NCI-H2227 (cell line): Measurements from ENCODE around the gene NNMT.
"Not testable (repeated sequence)": the region's sequence is repeated elsewhere in the genome, so short reads cannot be mapped to it uniquely, and the experiment has no call there.

ENCODE experiments used
- DNase-seq: peaks from one replicate; lab custom pipeline; 2025; ENCODE audit not compliant: unreplicated experiment; lab: John Stamatoyannopoulos, UW

The NNMT gene

DNA sequence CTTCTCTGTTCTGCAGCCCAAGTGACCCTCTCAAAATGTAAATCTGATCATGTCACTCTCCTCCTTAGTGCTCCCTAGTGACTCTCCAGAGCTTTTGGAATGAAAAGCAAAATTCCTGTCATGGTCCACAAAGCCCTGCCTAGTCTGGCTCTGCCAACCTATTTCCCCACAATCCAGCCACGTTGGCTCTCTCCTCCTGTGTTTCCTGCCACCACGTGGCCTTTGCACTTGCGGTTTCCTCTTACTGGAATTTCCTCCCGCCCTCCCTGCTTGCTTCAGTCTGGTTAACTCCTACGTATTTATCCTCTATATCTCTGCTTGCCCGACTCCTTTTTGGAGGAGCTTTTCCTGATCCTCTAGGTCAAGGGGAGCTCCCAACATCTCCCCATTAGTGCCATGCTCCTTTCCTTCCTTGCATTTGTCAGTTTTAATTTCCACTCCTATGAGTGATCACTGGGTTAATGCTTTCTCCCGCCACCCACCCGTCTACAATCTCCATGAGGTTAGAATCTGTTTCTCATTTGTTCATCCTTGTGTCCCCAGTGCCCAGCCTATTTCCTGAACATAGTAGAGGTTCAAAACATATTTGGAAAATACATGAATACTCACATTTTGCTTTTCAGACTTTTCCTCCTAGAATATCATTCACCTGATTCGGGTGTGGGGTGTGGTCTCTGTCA is 11.5 kb downstream of the NNMT start:
- no peak for DNase-seq

DNA sequence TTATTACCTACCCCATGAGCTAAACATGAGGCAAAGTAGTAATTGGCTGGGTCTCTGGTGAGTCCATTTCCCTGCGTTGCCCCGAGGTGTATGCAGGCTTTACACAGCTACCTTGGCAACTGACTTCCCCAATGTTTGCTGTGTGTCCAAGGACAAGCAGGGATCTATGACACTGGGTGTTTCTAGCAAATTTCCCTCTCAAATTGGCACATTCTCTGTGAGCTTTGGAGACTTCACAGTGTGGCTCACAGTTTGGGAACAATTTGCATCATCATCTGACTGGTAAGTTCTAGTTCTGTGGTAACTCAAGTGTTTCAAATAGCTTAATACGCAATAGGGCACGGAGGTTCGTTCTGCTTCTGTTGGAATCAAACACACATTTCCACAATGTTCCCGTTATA is 12.5 kb downstream of the NNMT start:
- no peak for DNase-seq

DNA sequence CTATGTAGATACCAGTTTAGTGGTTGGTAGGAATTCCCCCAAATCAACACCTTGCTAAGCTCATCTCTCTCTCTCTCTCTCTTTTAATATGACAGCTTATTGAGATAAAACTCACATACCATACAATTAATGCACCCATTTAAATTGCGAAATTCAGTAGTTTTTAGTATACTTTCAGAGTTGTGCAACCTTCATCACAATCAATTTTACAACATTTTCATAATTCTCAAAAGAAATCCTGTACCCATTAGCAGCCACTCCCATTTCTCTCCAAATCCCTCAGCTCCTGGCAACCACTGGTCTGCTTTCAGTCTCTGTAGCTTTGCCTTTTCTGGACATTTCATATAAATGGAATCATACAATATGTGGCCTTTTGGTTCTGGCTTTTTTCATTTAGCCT is 13.3 kb downstream of the NNMT start:
- no peak for DNase-seq

DNA sequence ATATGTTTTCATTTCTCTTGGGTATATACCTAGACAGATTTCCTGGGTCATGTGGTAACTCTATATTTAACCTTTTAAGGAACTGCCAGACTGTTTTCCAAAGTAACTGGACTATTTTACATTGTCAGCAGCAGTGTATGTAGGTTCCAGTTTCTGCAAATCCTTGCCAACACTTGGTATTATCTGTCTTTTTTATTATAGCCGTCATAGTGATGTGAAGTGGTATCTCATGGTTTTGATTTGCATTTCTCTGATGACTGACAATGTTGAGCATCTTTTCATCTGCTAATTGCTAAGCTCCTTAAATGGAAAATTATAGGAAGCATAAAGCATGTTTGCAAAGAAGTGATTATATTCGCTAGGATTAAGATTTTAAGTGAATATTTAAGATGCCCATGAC is 13.9 kb downstream of the NNMT start:
- DNase-seq: no peak

DNA sequence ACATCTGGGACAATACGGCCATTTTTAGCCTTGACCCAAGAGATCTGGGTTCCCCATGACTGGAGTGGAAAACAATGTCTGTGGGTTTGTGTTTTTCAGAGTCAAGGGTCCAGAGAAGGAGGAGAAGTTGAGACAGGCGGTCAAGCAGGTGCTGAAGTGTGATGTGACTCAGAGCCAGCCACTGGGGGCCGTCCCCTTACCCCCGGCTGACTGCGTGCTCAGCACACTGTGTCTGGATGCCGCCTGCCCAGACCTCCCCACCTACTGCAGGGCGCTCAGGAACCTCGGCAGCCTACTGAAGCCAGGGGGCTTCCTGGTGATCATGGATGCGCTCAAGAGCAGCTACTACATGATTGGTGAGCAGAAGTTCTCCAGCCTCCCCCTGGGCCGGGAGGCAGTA is 15.7 kb downstream of the NNMT start:
- no peak for DNase-seq

DNA sequence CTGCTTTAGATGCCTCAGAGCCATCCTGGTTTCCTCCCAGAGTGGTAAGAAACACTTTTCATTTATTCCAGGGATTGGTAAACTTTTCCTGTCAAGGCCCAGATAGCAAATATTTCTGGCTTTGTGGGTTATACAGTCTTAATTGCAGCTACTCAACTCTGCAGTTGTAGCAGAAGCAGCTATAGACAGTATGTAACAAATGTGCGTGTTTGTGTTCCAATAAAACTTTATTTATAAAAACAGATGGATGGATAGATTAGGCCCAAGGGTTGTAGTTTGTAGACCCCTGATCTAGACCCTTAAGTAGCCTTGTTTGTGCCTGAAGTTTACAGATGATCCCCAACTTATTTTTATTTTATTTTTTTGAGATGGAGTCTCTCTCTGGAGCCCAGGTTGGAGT is 17.9 kb downstream of the NNMT start:
- DNase-seq: no peak

DNA sequence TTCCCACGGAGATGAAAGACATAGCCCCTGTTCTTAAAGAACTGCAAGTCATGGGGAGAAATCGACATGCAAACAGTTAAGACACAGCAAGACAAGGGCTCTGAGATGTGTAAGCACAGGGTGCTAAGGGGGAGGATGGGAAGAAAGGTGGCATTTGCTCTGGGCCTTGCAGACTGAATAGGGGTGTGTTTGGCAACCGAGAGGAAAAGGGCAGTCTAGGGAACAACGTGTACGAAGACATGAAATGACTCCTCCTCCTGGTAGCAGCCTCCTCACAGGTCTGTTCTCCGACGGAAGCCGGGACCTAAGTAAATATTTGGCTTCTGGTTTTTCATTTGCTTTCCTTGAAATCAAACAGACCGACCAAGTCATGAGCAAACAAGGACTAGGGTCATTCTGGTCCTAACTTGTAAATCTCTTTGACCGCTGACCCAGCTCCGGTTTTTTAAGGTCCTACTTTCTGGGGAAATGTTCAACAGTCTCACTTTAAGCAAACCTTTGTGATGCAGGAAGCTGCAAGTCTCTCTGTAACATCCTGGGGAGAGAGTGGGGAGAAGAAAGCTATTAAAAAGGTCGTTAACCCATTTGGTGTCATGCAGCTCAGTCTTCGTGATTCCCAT is 19.7 kb downstream of the NNMT start:
- peak; percentile 3 for DNase-seq

DNA sequence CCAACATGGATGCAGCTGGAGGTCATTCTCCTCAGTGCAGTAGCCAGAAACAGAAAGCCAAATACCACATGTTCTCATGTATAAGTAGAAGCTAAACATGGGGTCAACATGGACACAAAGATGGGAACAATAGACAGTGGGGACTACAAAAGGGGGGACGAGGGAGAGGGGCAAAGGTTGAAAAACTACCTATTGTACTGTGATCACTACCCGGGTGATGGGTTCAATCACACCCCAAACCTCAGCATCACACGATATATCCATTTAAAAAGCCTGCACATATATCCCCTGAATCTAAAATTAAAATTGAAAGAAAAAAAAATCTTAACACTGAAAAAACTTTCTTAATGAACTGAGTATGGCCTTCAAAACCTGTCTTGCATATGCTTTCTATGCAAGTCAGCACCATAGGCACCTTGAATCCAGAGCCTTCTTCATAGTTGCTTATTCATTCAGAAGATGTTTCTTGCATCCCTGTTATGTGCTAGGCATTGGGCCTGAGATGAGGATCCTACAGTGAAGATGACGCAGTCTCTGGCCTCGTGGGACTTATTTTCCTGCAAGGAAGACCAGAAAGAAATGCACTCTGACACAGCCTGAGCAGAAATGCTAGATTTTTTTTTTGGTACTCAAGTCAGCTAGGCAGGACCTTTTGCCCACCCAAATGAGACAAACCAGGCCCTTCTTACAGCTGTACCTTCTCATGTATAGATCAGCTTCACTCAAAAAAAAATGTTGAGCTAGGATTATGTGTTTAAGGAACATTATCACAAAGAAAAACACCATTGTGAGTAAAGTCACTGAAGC is 21.0 kb downstream of the NNMT start:
- DNase-seq: no peak

DNA sequence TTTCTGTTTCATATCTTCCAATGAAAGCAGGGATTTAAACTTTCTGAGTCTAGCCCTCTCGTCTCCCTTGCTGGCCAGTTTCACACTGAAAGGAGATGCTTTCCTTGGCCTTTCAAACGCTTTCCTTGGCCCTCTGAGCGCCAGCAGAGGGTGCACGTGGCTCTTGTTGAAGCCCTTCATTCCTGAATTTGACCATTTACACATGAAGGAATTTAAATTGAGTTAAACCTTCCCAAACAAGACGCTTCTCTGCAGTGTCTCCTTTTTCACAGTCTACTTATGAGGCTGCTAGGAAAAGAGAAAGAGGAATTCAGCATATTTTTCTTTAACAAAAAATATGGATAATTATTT is 21.6 kb downstream of the NNMT start:
- DNase-seq: peak; percentile 53

DNA sequence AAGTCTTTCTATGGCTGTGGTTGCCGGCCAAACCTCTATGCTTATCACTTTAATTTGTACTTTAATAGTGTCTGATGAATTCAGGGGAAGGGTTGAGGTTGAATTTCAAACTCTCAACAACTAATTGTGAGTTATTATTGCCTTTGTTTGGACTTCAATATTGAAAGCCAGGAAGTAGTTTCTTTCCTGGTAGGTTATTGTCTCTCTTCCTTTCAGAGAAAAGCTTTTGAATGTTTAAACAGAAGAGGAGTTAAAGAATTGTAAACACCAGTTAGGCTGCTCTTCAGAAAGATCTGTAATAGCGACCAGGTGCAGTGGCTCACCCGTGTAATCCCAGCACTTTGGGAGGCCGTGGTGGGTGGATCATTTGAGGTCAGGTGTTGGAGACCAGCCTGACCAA is 22.2 kb downstream of the NNMT start:
- no peak for DNase-seq

DNA sequence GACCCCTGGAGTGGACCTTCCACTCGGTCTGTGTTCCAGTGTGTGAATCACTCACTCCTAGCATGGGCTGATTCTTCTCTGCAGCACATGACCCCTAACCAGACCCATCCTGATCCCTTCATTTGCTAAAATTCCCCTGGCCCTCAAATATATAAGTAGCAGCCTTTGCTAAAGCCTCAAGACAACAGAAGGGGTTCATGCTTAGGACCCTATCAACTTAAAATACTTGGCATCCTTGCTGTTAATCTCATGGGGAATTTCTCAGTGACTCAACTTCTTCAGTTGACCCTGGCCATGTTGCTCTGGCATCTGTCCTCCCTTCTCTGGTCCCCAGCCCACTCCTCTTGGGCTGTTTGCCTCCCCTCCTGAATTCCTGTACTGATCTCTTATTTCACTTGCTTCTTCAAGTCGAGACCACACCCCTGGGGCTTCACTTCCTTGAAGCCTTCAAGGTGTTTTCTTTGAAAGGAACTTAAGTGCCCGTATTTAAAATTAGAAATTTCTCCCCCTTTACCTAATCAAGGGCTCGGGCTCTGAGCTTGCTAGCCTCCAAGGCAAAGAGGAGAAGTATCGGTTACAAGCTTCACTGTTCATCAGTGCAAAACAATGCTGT is 23.6 kb downstream of the NNMT start:
- no peak for DNase-seq

DNA sequence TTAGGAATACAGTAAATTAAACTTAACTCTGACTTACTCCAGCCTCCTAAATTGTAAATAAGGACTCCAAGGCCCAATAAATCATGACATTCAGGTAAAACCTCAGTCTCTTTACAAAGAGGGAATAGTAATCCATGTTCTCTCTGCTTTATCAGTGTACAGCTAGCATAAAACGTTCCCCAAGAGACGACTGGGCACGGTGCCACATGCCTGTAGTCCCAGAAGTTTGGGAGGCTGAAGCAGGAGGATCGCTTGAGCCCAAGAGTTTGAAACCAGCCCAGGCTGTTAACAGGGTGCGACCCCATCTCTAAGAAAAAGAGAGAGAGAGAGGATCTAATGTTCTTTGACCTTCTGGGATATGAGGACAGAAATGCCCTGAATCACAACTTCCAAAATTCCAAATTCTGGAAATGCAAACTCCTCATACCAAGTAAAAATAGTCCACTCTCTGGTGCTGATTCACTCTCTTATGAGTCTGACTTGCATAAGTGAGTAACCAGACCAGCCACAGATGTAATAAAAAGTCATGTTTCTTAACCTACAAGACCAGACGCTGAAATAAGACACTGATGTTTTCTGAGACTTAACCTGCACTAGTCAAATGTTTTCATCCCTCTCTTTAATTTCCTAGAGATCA is 25.5 kb downstream of the NNMT start:
- no peak for DNase-seq

DNA sequence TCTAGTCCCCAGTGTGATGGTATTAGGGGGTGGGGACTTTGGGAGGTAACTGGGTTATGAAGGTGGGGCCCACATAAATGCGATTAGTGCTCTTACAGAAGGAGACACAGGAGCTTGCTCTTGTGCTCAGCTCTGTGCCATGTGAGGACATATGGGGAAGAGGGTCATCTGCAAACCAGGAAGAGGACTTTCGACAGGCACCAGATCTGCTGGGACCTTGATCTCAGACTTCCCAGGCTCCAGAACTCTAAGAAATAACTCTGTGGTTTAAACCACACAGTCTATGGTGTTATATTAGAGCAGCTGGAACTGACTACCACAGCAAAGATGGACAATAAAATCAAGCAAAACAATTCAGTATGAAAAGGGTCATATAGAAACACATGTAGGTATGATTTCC is 26.7 kb downstream of the NNMT start:
- no peak for DNase-seq

DNA sequence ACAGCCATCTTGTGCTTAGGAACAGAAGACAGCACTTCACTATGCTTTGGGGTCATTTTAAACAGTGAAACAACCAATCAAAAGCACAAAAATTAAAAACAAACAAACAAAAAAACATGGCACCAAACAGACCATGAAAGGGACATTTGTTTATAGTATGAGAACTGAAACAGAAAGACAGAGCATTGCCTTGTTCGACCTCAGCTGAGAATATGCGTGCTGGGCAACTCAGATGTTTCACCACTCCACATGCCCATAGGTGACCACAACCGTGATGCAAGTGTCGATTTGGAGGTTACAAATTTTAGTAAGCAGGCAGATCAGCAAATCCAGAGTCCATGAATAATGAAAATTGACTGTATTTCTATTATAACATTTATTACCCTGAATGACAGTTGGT is 30.0 kb downstream of the NNMT start:
- DNase-seq: no peak

DNA sequence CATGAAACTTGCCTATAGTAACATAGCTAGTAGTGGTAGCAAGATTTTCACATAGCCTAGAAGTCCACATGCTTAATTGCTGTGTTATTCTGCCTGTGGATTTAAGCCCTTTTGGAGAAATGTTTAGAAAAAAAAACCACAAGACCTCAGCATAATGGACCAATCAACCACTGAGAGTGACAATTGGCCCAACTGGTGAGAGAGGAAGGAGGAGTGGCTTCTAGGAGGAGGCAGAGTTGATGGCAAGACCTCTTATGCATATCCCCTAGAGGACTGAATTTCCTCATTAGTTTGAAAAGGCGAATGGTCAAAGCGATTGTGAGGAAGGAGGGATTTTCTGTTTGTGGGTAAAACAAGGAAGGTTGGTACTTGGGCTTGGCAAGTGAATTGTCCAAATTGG is 30.6 kb downstream of the NNMT start:
- DNase-seq: no peak

DNA sequence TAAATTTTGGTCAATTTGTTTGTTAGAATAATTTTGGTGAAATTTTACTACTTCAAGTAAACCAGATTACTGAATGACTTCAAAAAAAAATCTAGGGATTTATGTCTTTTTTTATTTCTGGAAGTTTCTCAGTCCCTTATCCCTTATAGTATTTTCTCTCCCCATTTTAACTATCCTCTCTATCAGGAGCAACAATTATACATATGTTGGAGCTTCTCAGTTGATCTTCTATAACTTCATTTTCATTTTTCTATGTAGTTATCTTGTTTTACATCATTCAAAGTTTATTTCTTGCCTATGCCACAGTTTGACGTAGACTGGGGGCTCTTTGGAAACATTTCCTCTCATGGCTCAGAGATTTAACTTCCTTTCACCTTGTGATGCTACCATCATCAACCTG is 34.2 kb downstream of the NNMT start:
- DNase-seq: no peak

DNA sequence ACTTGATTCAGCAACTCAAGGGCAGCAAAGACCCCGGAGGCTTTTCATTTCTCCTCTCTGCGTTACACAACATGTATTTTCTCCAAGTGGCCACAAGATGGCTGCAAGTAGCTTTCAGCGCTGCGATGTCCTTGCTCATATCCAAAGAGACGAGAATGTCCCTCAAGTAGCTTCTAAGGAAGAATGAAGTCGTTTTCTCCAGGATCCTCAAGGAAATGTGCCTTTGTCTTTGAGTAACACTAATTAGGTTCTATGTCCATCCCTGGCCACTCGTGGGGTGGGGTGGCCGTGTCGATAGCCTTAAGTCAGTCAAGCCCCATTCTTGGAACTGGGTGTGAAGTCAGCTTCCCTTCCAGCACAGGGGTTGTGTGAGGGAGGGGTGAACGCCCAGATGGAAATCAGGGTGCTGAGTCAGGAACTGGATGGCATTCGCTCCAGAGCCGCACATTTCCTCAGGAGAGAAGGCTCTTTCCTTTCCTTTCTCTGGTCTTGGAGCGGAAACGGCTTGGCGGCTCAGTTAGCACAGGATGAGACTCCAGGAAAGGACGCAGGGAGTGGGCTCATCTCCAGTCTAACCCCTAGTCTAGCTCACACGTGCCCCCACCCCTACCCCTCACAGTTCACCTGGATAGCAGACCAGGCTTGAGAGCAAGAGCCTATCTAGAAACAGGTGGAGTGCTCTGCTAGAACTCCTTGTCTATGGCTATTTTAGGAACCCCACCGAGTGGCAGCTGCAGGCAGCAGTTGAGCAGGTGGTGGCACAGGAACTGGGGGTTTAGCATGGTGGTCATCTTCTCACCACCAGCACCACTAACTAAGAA is 44.3 kb downstream of the NNMT start:
- DNase-seq: peak; percentile 76

DNA sequence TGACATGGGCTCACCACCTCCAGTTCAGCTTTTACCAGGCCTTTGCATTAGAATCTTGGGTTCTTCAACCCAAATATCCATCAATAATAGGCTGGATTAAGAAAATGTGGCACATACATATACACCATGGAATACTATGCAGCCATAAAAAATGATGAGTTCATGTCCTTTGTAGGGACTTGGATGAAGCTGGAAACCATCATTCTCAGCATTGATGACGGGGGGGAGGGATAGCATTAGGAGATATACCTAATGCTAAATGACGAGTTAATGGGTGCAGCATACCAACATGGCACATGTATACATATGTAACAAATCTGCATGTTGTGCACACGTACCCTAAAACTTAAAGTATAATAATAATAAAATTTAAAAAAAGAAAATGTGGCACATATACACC is 45.5 kb downstream of the NNMT start:
- not testable (repeated sequence) for DNase-seq

DNA sequence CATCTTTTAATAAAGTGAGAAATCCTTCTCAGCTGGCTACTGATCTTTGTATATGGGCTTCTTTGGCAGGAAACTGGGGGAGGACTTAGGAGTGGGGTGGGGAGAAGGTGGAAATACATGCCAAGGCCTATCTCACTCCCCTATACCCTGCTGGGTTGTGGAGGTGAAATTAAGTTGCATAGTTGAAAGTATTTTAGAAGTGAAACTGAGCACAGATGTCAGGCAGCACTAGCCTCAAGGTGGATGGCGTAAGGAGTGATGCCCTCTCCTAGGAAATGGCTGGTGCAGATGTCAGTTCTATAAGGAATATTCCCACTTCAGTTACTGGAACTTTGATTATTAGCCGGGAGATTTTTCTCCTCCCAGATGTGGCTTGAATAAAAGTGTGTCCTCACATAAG is 46.3 kb downstream of the NNMT start:
- no peak for DNase-seq

DNA sequence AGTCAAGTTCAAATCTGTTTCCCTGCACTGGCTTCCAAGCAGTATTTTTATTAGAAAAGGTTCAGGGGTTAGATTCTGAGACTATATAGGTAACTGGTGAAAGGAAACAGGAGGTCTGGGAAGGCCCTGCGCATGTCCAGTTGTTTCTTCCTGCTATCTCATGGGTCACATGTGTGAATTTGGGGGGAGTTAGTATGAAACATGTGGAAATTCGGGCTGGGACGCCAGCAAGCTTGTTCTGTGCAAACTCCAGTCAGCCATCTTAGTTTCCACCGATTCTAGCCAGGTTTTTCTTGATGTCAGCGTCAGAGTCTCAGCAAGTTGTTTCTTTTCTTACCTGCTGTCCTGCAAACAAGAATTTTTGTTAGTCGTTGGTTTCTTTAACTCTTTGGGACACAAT is 46.8 kb downstream of the NNMT start:
- no peak for DNase-seq

DNA sequence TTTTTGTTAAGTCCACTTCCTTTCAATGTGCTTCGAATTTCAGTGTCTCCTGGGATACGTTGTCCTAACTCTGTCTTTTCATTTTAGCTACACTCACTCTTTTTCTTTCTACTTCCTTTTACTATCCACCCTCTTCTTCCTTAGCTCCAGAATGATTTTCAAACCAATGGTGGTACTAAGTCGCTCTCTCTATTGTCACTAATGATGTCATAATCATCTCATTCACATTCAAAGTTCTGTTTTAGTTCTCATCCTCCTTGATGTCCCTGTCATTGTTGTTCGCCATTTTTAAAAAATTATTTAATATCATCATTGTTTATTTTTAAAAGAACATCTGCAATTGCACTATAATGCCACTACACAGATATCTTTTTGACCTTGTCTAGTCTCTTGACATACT is 47.3 kb downstream of the NNMT start:
- no peak for DNase-seq
